Suprapubic skin (tissue), 4 donors: ENCODE data around the gene INF2.

Experiments used
- CTCF ChIP-seq, 2 donors: fragments of 200-600 bp in 1 of 2; fragments of 450-650 bp in 1 of 2; sonication (generic) in 1 of 2; IDR thresholded peaks; one replicate each; pipeline ENCODE4 v1.5.1; 2016 to 2019; ENCODE audit warnings: antibody characterized with exemption in 2 of 2, mild to moderate bottlenecking in 1 of 2, moderate library complexity in 1 of 2
- EP300 ChIP-seq: sonication (generic); formaldehyde crosslinking; IDR thresholded peaks from one replicate; pipeline ENCODE4 v1.6.1; 2017; ENCODE audit warnings: antibody characterized with exemption
- POLR2A ChIP-seq, 2 donors: fragments of 450-650 bp; IDR thresholded peaks; one replicate each; pipeline ENCODE4 v1.6.1; 2017; ENCODE audit warnings: antibody characterized with exemption in 2 of 2, mild to moderate bottlenecking in 2 of 2, moderate library complexity in 2 of 2
- POLR2AphosphoS5 ChIP-seq, 3 donors: sonication (generic); formaldehyde crosslinking; IDR thresholded peaks; one replicate each; pipeline ENCODE4 v1.6.1; 2017; ENCODE audit warnings: antibody characterized with exemption in 3 of 3

GRCh38 chr14:104766863-104767633 is 77.6 kb downstream of the INF2 start:
- TF ChIP-seq POLR2A (IDR thresholded peaks at IDR 0.05) (no peak), CTCF (IDR thresholded peaks at IDR 0.05) (no peak), EP300 (no peak), POLR2AphosphoS5 (IDR thresholded peaks at IDR 0.05) (no peak)
